HG02840 (cell line): Measurements from ENCODE around the gene RIGI.
A peak's percentile ranks its signal among the peaks of the same experiment; 100 is the strongest.
"Not testable (repeated sequence)": the region's sequence is repeated elsewhere in the genome, so short reads cannot be mapped to it uniquely, and the experiment has no call there.

Source experiments
- ATAC-seq: cut with Tn5 transposase; IDR thresholded peaks from one replicate; pipeline ENCODE4 v1.9.1; 2021; ENCODE audit warnings: mild to moderate bottlenecking, moderate library complexity, moderate number of reproducible peaks; ENCODE audit not compliant: unreplicated experiment, low FRiP score

The RIGI gene

DNA sequence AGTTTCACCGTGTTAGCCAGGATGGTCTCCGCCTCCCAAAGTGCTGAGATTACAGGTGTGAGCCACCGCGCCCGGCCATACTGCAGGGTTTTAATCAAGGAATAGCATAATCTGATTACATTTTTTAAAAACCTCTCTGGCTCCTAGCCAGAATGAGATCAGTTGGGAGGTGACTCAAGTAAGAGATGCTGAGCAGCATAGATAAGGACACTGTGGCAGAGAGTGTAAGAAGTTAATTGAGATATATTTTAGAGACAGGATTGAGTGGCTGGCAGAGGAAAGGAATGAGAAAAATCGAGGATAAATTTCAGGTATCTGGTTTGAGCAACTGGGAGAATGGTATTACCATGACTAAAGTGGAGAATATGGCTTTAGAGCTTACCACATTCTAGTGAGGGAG, 7.3 kb upstream of the RIGI start:
- ATAC-seq = no peak

DNA sequence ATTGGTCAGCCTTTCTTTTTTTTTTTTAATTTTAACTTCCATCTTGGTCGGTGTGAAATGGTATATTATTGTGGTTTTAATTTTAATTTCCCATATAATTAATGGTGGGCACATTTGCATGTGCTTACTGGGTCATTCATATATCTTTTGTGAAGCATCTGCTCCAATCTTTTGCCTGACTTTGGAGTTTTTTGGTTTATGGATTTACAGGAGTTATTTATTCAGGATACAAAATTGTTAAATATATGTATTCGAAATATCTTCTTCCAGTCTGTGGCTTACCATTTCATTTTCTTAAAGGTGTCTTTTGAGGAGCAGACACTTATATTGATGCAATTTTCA, 682 bp upstream of the RIGI start:
- ATAC-seq = no peak

DNA sequence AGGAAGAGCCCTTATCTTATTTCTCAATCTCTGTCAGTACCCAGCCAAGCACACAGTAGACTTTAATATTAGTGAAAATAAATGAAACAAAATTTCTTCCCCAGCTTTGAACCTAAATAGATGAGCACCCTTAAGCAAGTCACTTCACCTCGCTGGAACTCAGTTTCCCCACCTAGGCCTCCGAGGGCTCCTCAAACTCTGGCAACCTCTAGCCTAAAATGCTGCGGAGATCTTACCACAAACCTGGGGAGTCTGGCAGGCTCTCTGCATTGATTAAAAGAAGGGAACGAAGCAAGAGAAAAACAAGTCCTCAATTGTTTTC, 326 bp downstream of the RIGI start:
- ATAC-seq = peak; percentile 21

DNA sequence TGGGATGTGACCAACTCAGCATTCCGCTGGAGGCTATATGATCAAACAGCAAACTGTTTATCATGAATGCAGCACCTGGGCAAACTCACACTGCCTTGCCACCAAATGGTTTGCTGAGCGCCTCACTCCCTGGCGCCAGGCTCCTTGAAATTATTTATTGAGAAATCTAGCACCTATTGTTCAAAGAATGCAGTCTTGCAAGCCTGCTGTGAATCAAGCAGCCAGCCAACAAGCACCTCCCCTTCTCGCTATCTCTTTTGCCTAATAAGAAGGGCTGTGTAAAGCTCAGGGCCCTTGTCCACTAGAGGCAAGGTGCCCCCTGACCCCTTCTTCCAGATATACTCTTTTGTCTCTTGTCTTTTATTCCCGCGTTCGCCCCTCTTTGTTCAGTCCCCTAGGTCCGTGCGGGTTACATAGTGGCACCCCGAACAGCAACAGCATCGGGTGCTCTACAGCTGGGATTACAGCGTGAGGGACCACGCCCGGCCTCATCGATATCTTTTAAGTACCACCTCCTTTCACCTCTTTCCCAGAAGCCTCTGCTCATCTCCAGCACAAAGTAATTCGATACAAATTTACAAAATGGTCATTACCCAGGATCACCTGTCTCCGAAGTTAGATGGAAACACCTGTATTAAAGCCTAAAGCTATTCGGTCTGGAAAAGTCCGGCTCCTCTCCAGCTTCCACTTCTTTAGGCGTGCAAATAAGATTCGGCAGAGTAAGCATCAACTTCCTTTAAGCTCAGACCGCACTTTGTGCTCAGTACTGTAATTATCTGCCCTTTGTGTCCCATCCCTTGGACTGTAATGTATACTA, 896 bp downstream of the RIGI start:
- ATAC-seq = peak; percentile 23

DNA sequence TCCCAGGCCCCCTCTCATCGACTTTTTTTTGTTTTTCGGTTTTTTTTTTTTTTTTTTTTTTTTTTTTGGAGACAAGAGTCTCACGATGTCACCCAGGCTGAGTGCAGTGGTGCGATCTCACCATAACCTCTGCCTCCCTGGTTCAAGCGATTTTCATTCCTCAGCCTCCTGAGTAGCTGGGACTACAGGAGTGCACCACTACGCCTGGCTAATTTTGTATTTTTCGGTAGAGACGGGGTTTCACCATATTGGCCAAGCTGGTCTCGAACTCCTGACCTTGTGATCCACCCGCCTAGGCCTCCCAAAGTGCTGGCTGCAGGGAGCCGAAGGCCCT, 1.5 kb downstream of the RIGI start:
- not testable (repeated sequence) for ATAC-seq

DNA sequence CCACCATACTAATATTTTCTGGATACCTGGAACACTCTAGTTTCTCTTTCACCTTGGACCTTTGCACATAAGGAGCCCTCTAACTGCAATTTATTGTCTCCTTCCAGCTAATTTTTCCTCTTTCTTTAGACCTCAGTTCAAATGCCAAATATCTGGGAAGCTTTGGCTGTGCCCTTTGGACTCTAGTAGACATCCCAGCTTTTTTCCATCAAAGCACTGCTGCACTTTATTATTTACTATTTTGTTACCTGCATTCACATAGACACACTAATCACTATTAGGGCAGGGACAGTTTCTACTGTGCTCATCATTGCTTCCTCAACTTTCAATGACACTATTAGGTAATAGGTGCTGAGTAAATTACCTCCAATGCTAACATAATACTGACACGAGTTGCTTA, 2.1 kb downstream of the RIGI start:
- no peak for ATAC-seq

DNA sequence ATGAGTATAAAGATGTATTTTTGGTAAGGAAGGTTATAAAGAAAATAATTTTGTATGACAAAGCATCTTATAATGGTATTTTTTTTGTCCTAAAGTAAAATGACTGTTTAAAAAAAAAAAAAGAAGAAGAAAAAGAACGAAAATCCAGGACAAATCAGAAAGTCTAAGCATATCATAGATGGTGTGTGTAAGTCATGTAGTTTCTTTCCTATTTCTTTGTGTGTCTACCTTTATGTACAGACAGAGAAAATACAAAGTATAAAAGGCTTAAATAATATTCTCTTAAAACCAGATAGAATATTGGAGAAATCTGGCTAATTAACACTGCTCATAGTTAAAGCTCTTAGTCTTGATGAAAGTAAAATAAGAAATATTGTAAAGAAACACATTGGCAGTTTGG, 7.7 kb downstream of the RIGI start:
- ATAC-seq = no peak

DNA sequence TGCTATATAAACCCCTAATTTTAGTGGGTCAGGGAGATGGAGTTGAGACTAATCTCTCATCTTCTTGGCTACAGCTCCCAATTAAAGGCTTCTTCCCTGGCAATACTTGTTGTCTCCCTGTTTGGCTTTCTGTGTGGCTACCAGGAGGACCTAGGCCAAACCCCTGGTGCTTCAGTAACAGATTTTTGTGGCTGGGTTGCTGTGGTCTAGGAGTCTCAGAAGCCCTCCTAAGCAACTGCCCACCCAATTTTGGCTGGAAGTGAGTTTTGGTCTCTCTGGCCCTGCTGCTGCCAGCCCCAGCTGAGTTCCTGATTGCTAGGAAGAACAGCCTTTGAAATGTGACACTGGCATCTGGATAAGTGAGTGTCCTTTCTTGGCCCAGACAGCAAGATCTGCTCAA, 9.8 kb downstream of the RIGI start:
- ATAC-seq = no peak

DNA sequence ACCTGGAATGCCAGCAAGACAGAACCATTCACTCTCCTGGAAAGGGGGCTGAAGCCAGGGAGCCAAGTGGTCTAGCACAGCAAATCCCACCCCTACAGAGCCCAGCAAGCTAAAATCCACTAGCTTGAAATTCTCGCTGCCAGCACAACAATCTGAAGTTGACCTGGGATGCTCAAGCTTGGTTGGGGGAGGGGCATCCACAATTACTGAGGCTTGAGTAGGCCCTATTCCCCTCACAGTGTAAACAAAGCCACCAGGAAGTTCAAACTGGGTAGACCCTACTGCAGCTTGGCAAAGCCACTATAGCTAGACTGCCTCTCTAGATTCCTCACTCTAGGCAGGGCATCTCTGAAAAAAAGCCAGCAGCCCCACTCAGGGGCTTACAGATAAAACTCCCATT, 17.3 kb downstream of the RIGI start:
- ATAC-seq = no peak

DNA sequence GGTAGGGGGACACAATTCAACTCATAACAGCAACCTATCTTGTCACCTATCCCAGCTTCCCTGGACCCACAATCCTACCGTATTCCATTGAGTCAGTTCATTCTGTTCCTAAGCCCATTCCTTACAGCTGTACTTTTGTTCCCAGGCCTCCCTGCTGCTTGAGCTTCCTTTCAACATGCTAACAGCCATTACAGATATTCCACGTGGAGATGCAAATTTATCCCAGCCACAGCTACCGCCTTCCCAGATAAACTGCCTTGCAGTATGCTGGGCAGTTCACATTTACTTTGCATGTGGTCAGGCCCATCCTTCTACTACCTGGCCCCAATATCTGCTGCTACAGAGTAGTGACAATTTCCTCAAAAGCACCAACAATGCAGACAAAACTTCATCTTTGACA, 23.0 kb downstream of the RIGI start:
- no peak for ATAC-seq

DNA sequence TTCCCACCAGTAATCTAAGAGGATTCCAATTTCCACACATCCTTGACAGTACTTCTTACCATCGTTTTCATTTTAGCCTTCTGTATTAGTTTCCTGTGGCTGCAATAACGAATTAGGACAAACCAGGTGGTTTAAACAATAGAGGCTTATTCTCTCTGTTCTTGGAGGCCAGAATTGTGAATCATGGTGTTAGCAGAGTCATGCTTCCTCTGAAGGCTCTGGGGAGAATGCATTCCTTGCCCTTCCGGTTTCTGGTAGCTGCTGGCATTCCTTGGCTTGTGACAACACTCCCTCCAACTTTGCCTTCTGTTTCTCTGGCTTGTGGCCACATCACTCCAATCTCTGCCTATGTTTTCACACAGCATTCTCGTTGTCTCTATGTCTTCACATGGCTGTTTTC, 23.5 kb downstream of the RIGI start:
- ATAC-seq = no peak

DNA sequence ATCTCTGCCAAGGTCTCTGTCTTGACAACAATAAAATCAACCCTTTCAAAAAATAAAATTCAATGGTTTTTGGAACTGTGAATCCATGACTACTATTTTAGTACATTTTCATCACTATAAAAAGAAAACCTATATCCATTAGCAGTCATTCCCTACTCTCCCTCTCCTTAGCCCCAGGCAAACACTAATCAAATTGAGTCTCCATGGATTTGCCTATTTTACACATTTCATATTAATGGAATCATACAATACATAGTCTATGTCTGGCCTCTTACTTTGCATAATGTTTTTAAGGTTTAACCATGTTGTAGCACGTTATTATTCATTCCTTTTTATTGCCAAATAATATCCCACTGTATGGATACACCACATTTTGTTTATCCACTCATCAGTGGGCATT, 24.1 kb downstream of the RIGI start:
- no peak for ATAC-seq

DNA sequence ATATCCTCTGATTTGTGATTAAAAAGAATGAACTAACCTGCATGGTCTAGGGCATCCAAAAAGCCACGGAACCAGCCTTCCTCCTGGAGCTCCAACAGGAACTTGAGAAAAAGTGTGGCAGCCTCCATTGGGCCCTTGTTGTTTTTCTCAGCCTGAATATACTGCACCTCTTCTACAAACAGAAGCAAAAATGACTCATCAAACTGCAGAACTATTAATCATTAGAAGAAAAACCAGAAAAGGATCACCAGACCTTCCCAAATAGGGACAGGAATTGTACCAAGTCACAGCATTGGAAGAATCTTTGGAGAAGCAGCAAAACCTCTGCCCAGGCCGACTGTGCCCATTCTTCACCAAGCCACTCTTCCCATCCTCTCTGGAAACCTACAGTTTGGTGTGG, 25.2 kb downstream of the RIGI start:
- ATAC-seq = no peak

DNA sequence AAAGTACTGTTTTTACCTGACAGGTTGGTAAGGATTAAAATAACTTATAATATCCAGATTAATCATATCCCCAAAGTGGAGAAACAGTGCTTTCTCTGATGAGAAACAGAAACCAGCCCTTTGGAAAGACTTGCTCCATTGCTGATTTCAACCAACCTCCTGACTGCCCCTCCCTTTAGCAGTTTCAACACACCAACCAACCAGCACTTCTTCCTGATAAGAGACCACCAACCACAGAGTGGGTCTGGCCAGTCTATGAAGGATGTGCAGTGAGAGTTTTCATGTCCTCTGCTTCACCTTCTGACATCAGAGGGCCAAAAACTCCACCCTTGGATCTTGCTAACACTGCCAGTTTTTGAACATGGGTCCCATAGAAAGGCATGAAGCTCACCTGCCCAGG, 28.1 kb downstream of the RIGI start:
- ATAC-seq = no peak

DNA sequence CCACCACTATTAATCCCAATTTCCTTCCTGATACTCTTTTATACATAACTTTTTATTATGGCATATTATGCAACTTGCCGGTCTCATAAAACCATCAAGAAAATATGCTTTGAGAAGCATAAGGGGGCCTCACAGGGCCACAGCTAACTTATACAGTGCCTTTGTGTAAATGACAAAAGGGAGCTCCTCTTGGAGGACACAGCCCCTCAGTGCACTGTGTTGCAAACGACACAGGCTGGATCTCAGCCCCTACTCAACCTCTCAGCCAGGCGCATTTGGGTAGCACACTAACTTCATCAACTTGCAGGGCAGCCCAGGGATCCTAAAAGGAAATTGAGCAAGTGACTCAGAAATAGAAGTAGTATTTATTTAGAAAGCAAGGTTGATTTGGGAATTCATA, 35.4 kb downstream of the RIGI start:
- no peak for ATAC-seq

DNA sequence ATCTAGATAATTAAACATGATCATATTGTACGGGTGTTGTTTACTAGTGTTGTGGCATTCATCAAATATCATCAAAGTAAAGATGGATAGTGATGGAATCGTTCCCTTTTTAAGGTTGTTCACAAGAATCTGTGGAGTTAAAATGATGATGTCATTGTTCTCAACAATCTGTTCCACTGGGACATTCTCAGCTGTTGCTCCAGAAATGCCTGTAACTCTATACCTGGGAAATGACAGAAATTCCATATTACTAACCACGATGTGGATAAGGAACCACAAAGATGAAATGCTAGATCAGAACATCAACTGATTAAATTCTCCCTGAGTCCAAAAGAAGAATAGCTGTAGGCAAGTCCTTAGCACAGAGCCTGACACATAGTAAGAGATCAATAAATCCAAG, 38.0 kb downstream of the RIGI start:
- no peak for ATAC-seq

DNA sequence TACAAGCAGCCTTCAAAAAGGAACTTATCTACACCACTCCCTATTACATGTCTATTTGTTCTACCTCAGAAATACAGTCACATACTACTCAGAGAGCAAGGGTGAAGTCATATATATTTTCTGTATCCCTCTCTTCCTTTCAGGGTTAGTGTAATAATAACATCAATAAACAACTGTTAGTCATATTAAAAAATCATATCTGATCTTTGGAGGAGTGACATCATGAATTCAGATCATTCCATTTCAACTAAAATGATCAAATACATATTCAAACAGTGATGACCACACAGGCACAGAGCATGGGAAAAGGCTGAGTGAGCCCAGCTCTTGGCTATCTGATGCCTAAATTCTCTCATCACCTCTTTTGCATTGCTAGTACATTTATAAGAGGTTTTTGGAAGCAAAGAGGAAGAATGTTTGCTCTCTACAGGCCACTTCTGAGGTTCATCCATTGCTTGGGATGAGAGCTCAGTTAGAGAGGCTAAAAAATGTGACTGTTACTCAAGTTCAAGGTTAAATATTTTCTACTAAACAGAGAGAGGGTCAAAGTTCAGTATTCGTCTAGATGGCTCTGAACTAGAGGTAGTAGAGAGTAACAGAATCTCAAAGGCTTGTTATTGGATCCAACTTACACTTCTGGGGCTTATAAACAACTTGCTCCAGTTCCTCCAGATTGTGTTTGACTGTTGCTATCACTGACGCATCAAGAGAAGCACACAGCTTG, 39.0 kb downstream of the RIGI start:
- ATAC-seq = no peak

DNA sequence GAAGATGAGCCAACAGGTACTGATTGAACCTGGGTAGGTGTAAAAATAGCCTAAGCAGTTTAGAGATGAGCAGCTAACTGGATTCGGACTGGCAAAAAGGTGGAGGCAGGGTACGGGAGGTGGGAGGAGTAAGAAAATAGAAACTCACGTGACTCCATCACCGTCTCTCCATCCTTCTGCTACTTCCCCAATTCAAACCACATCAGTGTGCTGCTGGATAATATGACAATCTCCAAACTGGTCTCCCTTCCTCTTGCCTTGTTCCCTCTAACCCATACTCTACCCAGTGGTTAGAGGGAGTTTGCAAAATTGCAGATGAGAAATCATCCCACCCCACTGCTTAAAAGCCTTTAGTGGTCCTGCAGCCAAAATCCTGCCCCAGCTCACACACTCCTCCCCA, 42.7 kb downstream of the RIGI start:
- no peak for ATAC-seq
